Activated naive CD8-positive, alpha-beta T cell treated with anti-CD3 and anti-CD28 coated beads, Interleukin-2, amount 50 U/mL, for 16 hours (primary cell): Measurements from ENCODE around the gene WNK2.
"Not testable (repeated sequence)": the region's sequence is repeated elsewhere in the genome, so short reads cannot be mapped to it uniquely, and the experiment has no call there.

Experiments
- DNase-seq: peaks from one replicate; pipeline ENCODE4 v3.0.0-alpha.2; 2020; ENCODE audit warnings: low read depth, low spot score

The WNK2 gene

DNA sequence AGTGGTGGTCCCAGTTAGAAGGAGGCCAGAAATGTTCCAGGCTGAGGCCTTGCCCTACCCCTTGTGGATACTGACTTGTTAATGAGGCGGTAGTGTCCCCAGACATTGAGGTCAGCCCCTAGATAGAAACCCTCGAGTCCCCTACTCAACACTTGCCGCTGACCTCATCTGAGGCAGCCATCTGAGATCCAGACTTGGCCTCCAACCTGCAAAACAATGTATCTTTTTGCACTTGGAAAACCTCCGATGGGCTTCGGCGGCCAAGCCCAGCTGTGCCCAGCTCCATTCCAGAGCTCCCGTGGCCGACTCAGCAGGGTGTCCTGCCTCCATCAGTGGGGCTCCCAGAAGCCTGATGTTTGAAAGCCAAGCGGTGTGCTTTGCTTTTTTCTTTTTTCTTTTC is 122.1 kb downstream of the WNK2 start:
- DNase-seq = no peak

DNA sequence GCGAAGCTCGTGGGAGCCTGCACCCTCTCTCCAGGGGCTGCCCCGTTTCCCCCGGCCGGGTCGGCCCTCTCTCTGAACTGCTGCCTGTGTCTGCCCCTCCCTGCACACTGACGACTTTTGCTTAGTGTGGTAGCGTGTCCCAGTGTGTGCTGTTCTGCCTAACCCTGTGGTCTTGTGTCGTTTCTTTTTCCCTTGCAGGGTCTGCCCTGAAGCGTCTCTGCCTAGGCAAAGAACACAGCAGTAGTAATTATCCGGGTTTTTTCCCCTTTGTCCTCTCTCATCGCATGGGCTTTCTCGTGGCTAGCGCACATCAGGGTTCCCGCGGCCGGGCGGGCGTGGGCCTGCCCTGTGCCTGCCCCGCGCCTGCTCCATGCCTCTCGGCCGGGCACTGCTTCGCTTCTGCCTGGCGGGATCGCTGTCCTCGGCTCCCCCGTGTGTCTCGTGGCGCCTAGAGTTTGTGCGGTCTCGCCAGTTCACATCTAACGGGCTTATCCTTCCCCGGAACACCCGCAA is 122.7 kb downstream of the WNK2 start:
- DNase-seq = no peak

DNA sequence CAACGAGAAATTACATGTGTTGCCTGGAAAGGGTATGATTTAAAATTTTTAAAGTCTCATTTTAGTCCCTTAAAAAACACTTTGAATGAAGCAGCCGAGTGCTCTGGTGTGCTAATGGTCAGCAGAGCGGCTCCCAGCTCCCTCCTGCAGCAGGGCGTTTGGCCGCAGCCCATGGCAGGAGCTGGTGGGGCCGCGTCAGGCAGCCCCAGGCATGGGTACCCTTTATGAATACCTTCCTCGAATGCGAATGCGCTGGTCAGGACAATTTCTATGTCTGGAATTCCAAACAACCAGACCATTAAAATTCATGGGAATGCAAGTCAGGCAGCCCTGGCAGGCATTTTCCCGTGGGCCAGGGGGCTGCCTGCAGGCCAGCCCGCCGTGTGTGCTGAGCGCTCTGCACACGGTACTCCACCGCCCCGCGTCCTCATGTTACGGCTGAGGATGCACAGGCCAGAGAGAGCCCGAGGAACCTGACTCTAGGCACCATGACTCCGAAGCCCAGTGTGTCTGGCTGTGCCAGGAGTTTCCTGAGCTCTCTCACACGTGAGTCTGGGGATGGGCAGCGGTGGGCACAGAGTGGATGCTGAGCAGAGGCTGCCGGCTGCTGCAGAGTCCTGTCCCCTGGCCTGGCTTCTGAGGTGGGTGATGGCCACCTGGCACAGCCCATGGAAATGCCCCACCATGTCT is 123.7 kb downstream of the WNK2 start:
- DNase-seq = no peak

DNA sequence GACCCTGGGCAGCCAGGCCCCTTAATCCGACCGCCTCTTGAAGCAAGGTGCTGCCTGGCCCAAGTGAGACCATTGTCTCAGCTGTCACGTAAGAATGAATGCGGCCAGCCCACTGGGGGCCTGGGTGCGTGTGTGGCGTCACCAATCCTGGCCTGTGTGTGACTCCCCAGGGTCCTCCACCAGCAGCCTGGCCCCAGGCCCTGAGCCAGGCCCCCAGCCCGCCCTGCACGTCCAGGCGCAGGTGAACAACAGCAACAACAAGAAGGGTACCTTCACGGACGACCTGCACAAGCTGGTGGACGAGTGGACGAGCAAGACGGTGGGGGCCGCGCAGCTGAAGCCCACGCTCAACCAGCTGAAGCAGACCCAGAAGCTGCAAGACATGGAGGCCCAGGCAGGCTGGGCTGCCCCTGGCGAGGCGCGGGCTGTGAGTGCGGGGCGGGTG is 124.2 kb downstream of the WNK2 start:
- no peak for DNase-seq

DNA sequence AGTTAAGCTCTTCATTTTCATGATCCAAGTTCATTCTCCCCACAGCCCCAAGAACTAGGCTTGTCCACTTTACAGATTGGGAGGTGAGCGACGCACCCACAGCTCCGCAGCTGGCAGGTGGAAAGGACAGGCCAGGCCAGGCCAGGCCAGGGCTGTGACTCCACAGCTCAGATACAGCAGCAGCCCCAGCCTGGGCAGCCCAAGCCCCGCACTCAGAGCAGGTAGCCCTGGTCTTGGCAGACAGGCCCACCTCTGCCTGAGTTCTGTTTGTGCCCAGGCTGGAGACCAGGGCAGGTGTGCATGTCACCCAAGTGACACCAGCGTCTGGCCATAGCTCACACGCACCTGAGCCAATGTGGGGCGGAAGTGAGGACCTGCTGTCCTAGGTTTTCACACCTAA is 124.7 kb downstream of the WNK2 start:
- no peak for DNase-seq

DNA sequence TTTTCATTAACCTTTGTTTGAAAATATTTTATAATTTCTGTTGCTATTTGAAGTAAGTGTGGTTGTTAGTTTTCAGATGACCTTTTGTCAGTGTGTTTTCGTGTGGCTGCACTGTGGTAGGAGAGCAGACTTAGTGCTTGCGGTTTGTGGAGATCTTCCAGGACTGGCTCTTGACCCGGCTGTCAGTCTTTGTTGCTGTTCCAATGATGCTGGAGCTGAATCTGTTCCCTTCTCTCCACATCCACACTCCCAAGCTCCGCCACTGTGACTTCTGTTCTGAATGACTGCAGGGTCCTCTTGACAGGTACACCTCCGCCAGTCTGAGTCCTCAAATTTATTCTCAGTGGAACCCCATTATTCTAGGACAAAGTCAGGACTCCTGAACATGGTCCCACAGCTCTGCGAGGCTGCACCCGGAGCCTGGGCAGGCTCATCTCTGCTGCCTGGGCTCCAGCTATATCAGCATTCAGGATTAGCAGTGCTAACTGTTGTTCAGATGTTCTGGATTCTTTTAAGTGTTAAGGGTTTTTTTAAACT is 126.0 kb downstream of the WNK2 start:
- no peak for DNase-seq

DNA sequence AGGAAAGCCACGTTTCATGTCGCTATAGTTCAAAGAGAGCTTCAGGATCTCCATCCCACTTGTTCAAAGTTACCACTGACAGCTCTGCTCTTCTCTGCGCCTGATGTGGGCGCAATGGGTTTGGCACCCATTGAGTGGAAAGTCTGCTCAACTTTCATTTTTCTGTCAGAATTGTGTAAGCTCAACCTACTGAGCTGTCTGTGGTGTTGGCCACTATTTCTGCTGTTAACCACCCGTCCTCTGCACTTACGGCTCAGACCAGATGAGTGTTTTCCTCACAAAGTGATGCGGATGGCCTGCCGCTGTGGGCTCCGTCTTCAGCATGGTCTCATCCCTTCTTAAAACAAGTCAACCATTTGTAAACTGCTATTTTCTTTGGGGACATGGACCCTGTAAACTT is 131.2 kb downstream of the WNK2 start:
- DNase-seq = no peak

DNA sequence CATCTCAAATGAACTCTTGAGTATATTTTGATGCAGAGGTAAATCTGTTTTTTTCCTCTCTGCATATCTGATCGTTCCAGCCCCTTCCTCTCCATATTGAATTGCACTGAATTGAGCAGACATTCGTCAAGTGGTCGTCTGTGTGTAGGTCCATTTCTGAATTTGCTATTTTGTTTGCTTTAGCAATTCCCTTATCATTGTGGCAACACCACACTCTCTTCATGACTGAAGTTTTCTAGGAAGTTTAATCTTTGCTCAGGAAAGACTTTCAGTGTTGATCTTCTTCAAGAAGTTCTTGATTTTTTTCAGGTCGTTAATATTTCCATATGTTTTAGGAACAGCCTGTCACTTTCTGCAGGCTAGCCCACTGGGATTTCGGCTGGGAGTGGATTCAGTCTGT is 132.0 kb downstream of the WNK2 start:
- DNase-seq = no peak

DNA sequence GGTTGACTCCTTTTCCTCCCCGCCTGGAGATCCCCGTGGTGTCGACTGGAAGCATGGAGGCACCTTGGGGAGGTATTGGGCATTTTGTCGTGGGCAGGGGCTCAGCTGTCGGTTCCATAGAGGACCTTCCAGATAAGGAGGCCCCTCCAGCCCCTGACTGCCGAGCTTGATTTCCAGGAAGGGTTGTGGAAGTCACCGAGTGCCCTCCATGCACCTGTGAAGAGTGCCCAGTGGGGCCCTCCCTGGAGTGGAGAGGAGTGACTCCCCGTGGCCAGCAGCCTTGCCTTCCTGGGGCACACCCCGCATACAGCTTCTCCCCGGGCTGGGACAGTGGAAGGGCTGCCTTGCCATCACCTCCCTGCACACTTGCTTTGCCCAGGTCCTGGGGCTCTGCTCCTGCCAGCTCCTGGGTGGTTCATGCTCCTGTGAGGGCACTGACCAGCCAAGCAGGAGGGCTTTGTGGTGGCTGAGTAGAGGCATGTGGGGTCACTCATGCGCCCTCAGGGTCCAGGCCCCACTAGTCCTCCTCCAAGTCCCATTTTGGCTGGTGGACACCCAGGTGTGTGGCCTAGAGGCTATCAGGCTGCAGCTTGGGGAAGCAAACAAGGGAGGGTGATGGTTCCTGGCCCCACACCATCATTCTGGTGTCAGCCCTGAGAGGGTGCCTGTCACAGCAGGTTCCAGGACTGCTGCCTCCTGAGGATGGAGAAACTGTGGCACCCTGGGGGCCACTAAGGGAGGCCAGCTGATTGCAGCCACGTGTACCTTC is 133.0 kb downstream of the WNK2 start:
- no peak for DNase-seq

DNA sequence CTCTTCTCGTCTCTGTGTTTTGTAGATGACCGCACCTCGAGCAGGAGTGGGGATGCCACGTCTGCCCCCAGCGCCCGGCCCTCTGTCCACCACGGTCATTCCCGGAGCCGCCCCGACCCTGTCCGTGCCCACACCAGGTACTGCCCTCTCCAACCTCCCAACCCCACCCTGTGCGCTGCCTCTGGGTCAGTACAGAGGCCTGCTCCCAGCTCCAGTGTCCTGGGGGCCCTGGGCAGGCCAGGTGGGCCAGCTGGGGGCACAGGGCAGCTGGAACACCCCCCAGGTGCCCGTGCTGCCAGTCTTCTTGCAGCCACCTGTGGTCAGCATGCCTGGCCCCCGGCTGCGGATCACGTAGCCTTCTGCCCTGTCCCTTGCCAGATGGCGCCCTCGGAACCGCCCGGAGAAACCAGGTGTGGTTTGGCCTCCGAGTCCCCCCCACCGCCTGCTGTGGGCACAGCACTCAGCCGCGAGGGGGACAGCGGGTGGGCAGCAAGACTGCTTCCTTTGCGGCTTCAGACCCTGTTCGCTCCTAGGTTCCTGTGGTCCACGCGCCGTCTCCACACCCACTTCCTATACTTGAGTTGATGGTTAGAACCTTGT is 133.7 kb downstream of the WNK2 start:
- no peak for DNase-seq

DNA sequence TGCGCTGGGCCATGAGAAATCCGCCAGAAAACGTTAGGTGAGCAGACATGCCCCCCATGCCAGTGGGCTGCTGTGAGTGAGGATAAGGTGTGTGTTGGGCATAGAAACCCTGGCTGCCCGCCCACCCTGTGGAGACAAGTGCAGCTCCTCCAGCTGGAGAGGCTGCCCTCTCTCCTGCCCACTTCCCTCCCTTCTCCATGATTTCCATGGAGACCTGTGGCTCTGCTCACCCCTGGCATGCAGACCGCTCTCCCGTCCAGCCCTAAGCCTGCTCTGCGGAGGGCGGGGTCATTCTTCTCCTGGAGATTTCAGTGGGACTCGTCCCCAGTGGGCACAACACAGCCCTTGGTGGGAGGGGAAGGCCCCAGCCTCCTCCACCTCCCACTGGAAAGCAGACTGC is 134.5 kb downstream of the WNK2 start:
- DNase-seq = no peak

DNA sequence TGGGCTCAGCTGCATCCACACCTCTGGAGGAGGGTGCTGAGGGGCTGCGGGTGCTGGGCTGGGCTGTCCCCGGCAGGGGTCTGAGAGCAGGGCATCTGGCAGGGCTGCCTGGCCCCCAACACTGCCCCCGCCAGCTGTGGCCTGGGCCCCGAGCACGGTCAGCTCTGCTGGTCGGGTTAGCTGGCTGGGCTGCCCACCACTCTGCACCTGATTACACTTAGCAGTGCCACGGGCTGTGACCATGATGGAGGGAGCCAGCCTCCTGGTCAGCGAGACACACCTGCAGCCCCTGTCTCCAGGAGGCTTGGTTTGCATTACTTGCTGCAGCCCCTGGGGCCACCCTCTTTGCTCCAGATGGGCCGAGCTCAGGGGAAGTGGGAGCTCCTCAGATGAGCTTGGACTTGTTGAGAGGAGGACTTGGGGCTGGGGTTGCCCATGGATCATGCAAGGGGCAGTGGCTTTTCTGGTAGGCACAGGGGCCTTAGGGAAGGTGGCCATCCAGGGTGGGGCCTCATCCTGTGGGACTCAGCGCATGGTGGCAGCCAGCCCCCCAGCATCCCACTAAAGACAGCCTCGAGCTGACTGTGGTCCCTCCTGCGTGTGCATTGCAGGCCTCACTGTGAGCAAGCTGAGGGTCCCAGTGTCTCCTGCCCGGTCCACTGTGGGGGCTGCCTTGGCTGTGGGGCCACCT is 135.5 kb downstream of the WNK2 start:
- no peak for DNase-seq

DNA sequence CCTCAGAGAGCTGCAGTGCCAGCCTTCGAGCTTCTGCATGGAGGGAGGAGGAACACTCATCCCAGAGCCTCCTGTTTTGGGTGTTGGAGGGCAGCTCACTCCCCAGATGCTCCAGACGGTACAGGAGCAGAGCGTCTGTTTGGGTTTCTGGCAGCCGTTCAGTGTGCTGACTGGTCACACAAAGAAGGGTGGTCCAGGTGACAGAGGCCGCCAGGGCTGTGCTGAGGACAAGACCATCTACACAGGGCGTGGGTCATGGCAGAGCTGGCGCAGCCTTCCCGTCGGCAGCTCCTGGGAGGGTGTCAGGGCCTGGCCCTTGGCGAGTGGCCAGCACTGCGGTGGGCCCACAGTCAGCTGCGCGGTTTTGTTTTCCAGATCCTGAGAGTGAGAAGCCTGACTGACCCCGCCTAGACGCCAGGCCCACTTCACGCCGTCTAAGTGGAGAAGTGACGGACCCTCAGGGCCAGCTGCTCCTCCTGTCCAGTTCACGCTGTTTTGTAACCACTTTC is 136.1 kb downstream of the WNK2 start:
- DNase-seq = no peak

DNA sequence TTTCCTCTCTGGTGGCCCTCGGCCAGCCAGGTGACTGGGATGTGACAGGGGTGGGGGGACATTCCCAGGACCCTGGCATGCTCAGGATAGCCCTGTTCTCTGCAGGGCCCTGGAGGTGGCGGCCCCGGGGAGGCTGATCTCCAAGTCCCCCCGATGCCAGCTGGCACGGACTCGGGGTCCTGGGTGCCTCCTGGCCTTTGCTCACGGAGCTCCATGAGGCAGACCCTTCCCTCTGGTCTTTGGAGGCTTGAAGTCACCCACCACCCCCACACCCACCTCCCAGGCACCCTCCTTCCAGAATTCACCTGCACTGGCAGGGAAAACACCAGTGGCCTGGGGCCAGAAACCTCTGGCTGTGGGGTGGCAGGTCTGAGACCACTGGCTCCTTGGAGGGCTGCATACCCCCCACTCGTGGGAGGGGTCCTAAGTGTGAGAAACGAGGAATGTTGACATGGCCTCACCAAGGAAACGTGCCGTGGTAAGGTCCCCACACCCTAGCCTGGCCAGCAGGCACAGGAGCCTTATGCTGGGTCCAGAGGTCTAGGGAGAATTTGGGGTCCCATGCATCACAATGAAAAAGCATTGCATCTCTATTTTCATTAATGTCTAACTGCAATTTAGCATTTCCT is 136.8 kb downstream of the WNK2 start:
- no peak for DNase-seq

DNA sequence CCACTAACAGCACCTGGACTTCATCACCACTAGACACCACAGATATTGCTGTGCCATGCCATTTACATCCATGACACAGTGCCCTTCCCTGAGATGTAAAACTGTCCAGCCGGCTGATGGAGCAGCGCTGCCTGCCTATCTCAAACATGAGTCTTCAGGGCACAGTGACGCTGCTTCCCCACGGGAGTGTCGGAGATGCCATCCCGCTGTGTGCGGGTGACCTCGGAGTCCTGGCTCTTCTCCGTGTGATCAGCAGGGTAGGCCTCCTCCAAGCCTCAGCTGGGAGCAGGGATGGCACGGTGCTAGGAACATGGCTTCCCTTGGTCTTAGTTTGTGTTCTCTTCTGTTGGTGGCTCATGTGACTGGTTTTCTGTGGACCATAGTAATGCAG is 137.3 kb downstream of the WNK2 start:
- no peak for DNase-seq

DNA sequence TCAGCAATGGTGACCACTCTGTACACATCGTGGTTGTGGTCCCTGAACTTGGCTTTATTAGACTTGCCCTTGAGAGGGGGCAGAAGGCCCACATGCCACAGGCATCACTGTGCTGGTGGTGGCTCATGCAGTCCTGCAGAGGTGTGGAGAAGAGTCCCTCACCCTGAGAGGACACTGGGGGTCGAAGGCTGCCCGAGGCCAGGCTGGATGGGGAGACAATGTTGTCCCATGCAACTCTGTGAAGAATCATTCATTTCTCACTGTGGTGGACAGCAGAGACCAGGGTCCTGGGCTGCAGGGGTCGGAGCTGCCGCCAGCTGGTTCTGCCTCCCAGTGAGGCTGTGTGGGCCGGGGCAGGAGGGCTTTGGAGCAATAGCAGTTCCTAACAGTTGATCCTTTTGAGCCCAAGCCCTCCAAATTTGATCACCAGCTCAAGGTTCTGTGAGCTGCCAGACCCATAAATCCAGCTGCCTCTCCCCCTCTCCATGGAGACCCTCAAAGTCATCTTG is 139.6 kb downstream of the WNK2 start:
- DNase-seq = not testable (repeated sequence)

DNA sequence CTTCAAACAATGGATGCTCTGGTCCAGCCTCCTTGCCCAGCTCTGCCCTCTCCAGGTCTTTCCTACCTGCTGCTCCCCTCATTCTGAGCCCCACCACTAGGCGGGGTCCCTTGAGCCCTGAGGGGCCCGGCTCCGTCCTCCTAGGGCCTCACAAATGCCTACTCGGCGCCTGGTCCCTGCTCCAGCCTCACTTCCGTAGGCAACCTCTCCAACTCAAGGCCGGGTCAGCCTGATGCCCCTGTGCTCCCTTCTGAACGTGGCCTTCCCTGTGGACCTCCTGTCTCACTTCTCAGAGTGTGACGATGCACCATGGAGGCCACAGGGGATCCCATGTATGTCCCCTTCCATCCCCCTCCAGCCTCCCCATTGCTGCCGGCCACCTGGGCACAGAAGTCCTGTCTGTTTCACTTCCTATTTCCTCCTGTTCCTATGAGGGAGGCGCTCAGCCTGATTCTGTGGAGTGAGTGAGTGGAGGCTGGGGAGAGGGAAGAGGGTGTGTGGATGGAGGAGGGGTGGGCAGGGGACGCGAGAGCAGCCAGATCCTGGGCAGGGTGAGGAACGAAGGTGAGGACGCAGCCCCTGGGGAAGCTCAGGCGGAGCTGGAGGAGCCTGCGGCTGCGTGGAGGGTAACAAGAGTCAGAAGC is 140.4 kb downstream of the WNK2 start:
- DNase-seq = no peak

DNA sequence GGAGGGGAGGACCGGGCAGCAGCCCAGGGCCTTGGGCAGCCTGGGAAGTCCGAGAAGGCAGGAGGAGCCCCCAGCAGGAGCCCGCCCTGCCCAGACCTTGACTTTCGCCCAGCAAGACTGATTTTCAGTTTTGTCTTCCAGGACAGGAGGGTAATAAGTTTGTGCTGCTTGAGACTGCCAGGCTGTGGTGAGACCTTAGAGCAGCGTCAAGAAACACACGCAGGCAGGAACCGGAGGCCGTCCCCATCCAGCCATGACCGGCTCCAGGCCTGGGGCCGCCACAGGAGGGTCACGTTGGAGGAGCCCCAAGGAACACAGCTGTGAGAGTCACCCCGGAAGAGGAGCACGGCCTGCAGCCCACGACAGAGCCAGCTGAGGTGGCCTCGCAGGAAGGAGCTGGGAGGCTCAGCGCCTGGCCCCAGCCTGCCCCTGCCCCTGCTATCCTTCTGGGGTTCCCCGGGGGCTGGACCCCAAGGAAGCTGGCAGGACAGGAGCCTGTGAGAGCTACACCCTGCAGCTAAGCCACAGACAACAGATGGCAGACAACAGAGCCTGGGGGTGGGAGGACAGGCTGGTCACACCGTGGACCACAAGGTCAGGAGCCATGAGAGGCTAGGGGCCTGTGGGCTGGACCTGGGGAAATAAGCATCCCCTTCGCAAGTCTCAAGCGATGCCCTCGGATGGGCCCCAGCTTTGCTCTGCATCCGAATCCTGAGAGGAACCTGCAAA is 141.5 kb downstream of the WNK2 start:
- DNase-seq = no peak

DNA sequence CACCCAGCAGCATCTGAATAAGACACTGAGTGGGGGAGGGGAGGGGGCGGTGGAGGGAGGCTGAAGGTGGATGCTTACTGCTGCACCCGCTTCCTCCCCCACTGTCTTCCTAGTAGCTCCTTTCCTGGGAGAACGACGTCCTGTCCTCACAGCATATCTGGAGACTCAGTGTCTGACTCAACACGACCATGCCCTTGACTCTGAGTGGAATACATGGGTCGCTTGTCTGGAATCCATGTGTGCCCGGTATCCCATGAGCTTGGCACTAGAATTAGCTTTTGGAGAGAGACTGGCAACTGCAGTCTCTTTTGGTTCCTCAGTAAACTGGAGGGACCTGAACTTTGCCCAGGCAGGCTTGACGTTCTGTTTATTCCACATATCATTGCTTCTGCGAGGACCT is 142.1 kb downstream of the WNK2 start:
- DNase-seq = no peak

DNA sequence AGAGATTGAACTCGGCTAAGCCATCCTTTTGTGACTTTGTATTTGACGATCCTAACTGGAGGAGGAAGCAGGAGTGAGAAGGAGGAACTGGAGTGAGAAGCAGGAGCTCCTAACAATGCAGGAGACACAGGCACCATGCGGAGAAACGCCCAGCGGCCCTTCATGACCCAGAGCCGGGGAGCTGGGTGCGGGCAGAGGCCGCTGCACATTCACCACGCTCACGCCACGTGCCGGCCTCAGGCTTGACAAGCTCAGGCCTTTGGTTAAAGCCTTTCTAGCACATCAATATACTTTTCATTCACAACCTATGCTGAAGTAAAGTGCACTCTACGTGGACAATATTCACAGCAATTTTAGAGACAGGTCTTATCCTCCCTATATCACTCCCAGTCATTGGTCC is 142.7 kb downstream of the WNK2 start:
- DNase-seq = no peak
